T47D (cell line): Measurements from ENCODE around the gene ZNF211.

Experiments used
- DNase-seq, 2 experiments: peaks; one replicate each; pipeline versions ENCODE4 v3.0.0 to v3.0.0-alpha.2; 2011 to 2012; ENCODE audit warnings: low read depth in 1 of 2, low spot score in 1 of 2
- JUND ChIP-seq: IDR thresholded peaks from 2 replicates; pipeline ENCODE4 v1.6.1; 2012; ENCODE audit warnings: low read depth
- in situ Hi-C: cut with HindIII; loops from 2 replicates; pipeline ENCODE4 v1.10.0; 2016; ENCODE audit warnings: low sequenced_read_pairs, low pct_unique_long_range_greater_than_20kb

ZNF211 gene

GRCh38 chr19:57668635-57669034 is 35.7 kb downstream of the ZNF211 start, which contains the start of gene ZSCAN4:
ZSCAN4 (plus strand) TSS chr19:57668935; CDS start chr19:57676146, 7,211 bp downstream.
- in situ Hi-C loops = no loop called here
- TF ChIP-seq JUND = no peak
- DNase-seq = no peak

- in situ Hi-C loops = no loop called here
- no peak for TF ChIP-seq JUND
- no peak for DNase-seq
Observed at GRCh38 chr19:57671124-57671895, 38.3 kb downstream of the ZNF211 start.

DNA sequence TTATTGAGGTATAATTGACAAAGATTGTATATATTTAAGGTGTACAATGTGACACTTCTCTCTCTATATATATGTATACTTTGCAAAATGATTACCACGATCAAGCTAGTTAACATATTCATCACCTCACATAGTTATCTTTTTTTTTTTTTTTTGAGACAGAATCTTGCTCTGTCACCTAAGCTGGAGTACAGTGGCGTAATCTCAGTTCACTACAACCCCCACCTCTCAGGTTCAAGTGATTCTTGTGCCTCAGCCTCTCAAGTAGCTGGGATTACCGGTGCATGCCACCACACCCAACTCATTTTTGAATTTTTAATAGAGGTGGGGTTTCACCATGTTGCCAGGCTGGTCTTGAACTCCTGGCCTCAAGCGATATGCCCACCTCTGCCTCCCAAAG is 39.5 kb downstream of the ZNF211 start:
- no peak for DNase-seq
- in situ Hi-C loops = no loop called here
- no peak for TF ChIP-seq JUND

DNA sequence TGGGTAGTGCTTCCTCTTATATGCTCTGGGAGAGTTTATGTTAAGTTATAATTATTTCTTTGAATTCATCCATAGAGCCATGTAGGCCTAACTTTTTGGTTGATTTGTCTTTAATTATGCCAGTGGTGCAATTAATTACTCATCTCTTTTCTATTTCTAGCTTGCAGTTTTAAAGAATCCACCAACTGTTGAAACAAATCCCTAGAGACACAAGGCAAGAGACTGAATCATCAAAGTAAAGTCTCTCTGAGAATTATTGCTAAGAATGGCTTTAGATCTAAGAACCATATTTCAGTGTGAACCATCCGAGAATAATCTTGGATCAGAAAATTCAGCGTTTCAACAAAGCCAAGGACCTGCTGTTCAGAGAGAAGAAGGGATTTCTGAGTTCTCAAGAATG is 42.9 kb downstream of the ZNF211 start:
- DNase-seq = no peak
- in situ Hi-C loops = no loop called here
- no peak for TF ChIP-seq JUND

GRCh38 chr19:57682226-57682766 is 49.3 kb downstream of the ZNF211 start:
- in situ Hi-C loops = no loop called here
- DNase-seq = no peak

GRCh38 chr19:57686727-57687126 is 53.8 kb downstream of the ZNF211 start:
- no peak for DNase-seq
- TF ChIP-seq JUND = no peak
- in situ Hi-C loops = no loop called here

More at GRCh38 chr19:57682226-57682766, 49.3 kb downstream of the ZNF211 start:
- no peak for TF ChIP-seq JUND

- DNase-seq = no peak
- in situ Hi-C loops = no loop called here
- no peak for TF ChIP-seq JUND
Observed at GRCh38 chr19:57687363-57688010, 54.5 kb downstream of the ZNF211 start.

- TF ChIP-seq JUND = no peak
- in situ Hi-C loops = no loop called here
- no peak for DNase-seq
Observed at GRCh38 chr19:57688011-57688763, 55.2 kb downstream of the ZNF211 start.

DNA sequence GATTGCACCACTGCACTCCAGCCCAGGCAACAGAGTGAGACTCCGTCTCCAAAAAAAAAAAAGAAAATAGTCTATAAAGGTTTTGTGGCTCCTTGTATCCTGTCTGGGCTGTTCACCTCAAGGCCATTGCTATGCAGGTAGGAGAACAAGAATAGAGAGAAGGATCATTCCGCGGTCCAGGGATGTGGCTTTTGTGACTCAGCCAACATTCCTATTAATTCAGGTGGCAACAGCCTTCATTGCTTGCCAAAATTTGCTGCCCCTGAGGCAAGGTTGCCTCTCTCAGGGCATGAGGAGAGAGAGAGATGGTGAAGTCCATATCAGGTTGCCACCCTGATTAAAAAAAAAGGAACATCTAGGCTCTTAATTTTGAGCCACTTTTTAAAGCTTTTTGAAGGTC is 56.8 kb downstream of the ZNF211 start:
- in situ Hi-C loops = no loop called here
- TF ChIP-seq JUND = no peak

More for the DNA sequence above, 56.8 kb downstream of the ZNF211 start:
- no peak for DNase-seq
